Neural cell (in vitro differentiated cells): Measurements from ENCODE around the gene TEX35.
"Not testable (repeated sequence)": the region's sequence is repeated elsewhere in the genome, so short reads cannot be mapped to it uniquely, and the experiment has no call there.

Experiments
- CTCF ChIP-seq: fragments of 450-650 bp; IDR thresholded peaks from 2 replicates; pipeline ENCODE4 v1.5.1; 2014; ENCODE audit warnings: antibody characterized with exemption, mild to moderate bottlenecking, moderate library complexity; ENCODE audit not compliant: poor library complexity, severe bottlenecking
- EZH2 ChIP-seq: fragments of 200-600, 300-800 bp; shearing (Covaris generic), sonication (generic); IDR thresholded peaks from 2 replicates; pipeline ENCODE4 v1.6.1; 2014; ENCODE audit warnings: antibody characterized with exemption, low read length, borderline replicate concordance, mild to moderate bottlenecking; ENCODE audit not compliant: insufficient read depth, poor library complexity, severe bottlenecking
- POLR2AphosphoS5 ChIP-seq: IDR thresholded peaks from 2 replicates; pipeline ENCODE4 v1.6.1; 2012
- RAD21 ChIP-seq: fragments of 450-650 bp; conservative IDR thresholded peaks from 2 replicates; pipeline ENCODE4 v1.6.1; 2014; ENCODE audit warnings: antibody characterized with exemption, mild to moderate bottlenecking, moderate library complexity
- SMC3 ChIP-seq: fragments of 450-650 bp; conservative IDR thresholded peaks from 2 replicates; pipeline ENCODE4 v1.6.1; 2014; ENCODE audit warnings: antibody characterized with exemption, mild to moderate bottlenecking, moderate library complexity; ENCODE audit not compliant: poor library complexity
- TAF1 ChIP-seq: IDR thresholded peaks from 2 replicates; pipeline ENCODE4 v1.6.1; 2012; ENCODE audit warnings: low read depth

GRCh38 chr1:178555613-178556012 lies 42.7 kb downstream of the TEX35 start:
- not testable (repeated sequence) for TF ChIP-seq POLR2AphosphoS5, CTCF, EZH2, TAF1, SMC3, RAD21
